GM12878 (cell line): ENCODE data around the gene ARAF. TPM values are rescaled to one million over a fixed set of nuclear protein-coding genes. Genes with fewer than 3 reads are reported as not detected.
A peak's percentile ranks its signal among the peaks of the same experiment; 100 is the strongest.

ENCODE experiments used
- ATAC-seq: fragments of 200-7000 bp; cut with Tn5 transposase; 3 replicates; pipeline ENCODE4 v1.9.1; 2020; ENCODE audit warnings: mild to moderate bottlenecking, moderate library complexity
- Bru-seq: library from RNA; stranded (reverse); fragments of 400-500 nt; gene quantifications from one replicate; lab custom pipeline; 2021; lab: Mats Ljungman, UMichigan
- BruChase-seq, 2 experiments: library from RNA; stranded (reverse); fragments of 400-500 nt; gene quantifications; one replicate each; lab custom pipeline; 2021; lab: Mats Ljungman, UMichigan
- BruUV-seq: library from RNA; stranded (reverse); fragments of 400-500 nt; replicated peaks from 2 replicates; lab custom pipeline; 2021; lab: Mats Ljungman, UMichigan
- CTCF ChIA-PET: fragments of 300-600 bp; sonication (Branson Sonifier 250); formaldehyde crosslinking; extraction: SDS; loops from one replicate; lab custom pipeline; 2021; ENCODE audit warnings: inconsistent platforms; lab: Yijun Ruan, JAX
- POLR2A ChIA-PET: fragments of 350-600 bp; formaldehyde crosslinking; extraction: SDS; loops from one replicate; lab custom pipeline; 2021; ENCODE audit warnings: inconsistent platforms; lab: Charles Lee
- RAD21 ChIA-PET: fragments of 300-600 bp; sonication (Branson Sonifier 250); formaldehyde crosslinking; loops from one replicate; lab custom pipeline; 2023; ENCODE audit warnings: antibody characterized with exemption; ENCODE audit not compliant: unreplicated experiment; lab: Charles Lee
- SMC1A ChIA-PET: fragments of 300-600 bp; sonication (Branson Sonifier 250); formaldehyde crosslinking; loops from one replicate; lab custom pipeline; 2023; ENCODE audit not compliant: unreplicated experiment, uncharacterized antibody; lab: Charles Lee
- DNase-seq: peaks from one replicate; pipeline ENCODE4 v3.0.0-alpha.2; 2011; ENCODE audit warnings: low read depth, low spot score
- FAIRE-seq: peaks from 3 replicates; lab custom pipeline; 2011; peaks lifted over from hg19 to GRCh38; lab: Jason Lieb, UNC
- H2AFZ ChIP-seq: 2 replicates; pipeline ENCODE4 v1.6.0; 2011; ENCODE audit warnings: low read depth, low read length, control low read depth; ENCODE audit not compliant: control insufficient read depth
- H3K27ac ChIP-seq: 2 replicates; pipeline ENCODE4 v1.5.1; 2011; ENCODE audit warnings: control low read depth; ENCODE audit not compliant: control insufficient read depth, insufficient read depth
- H3K27me3 ChIP-seq, 2 experiments: replicated peaks in 1 of 2; 2 replicates each; pipeline versions ENCODE4 v1.6.0 to v1.6.1; 2011; ENCODE audit warnings: low read length in 1 of 2; ENCODE audit not compliant: control insufficient read depth in 2 of 2, insufficient read depth in 2 of 2
- H3K36me3 ChIP-seq, 2 experiments: 2 replicates each; pipeline ENCODE4 v1.5.1; 2011; ENCODE audit warnings: low read length in 1 of 2; ENCODE audit not compliant: control insufficient read depth in 2 of 2, insufficient read depth in 2 of 2
- H3K4me1 ChIP-seq: 2 replicates; pipeline ENCODE4 v1.6.1; 2011; ENCODE audit warnings: mild to moderate bottlenecking, low read length, moderate library complexity, mixed read lengths; ENCODE audit not compliant: control insufficient read depth, insufficient read depth
- H3K4me2 ChIP-seq: 2 replicates; pipeline ENCODE4 v1.6.0; 2011; ENCODE audit warnings: control low read depth; ENCODE audit not compliant: control insufficient read depth, insufficient read depth
- H3K4me3 ChIP-seq: fragments of 200-600 bp; sonication (generic); 2 replicates; pipeline ENCODE4 v1.5.1; 2016
- H3K79me2 ChIP-seq: 2 replicates; pipeline ENCODE4 v1.6.0; 2011; ENCODE audit warnings: low read length; ENCODE audit not compliant: control insufficient read depth, insufficient read depth
- H3K9ac ChIP-seq: 2 replicates; pipeline ENCODE4 v1.8.0; 2011; ENCODE audit warnings: low read length, control low read depth, mixed read lengths; ENCODE audit not compliant: control insufficient read depth, insufficient read depth
- H3K9me3 ChIP-seq: replicated peaks from 3 replicates; pipeline ENCODE4 v1.5.1; 2011; ENCODE audit warnings: mild to moderate bottlenecking, low read length; ENCODE audit not compliant: control insufficient read depth, insufficient read depth
- H4K20me1 ChIP-seq: 2 replicates; pipeline ENCODE4 v1.6.0; 2011; ENCODE audit not compliant: control insufficient read depth, insufficient read depth
- CHD2 ChIP-seq: IDR thresholded peaks from 2 replicates; pipeline ENCODE4 v1.6.1; 2011; ENCODE audit warnings: low read depth, low read length, improper control_type of control experiment, borderline replicate concordance
- CREM ChIP-seq: IDR thresholded peaks from 2 replicates; pipeline ENCODE4 v1.6.1; 2014; ENCODE audit warnings: antibody characterized with exemption, low read depth
- MYB ChIP-seq: fragments of 150-350 bp; IDR thresholded peaks from 2 replicates; pipeline ENCODE4 v1.6.1; 2014; ENCODE audit warnings: mild to moderate bottlenecking, low read depth, low read length, borderline replicate concordance
- PBX3 ChIP-seq: IDR thresholded peaks from 2 replicates; pipeline ENCODE4 v1.6.1; 2011; ENCODE audit warnings: mild to moderate bottlenecking, low read depth, low read length, moderate library complexity; ENCODE audit not compliant: insufficient replicate concordance
- RAD21 ChIP-seq: IDR thresholded peaks from 2 replicates; pipeline ENCODE4 v1.6.1; 2011; ENCODE audit warnings: mild to moderate bottlenecking, low read depth, low read length, moderate library complexity; ENCODE audit not compliant: insufficient read depth
- SKIL ChIP-seq: fragments of 450-650 bp; IDR thresholded peaks from 2 replicates; pipeline ENCODE4 v1.6.1; 2017; ENCODE audit warnings: mild to moderate bottlenecking, low read depth, inconsistent platforms; ENCODE audit not compliant: poor library complexity, severe bottlenecking
- ZNF384 ChIP-seq: IDR thresholded peaks from 2 replicates; pipeline ENCODE4 v1.6.1; 2012; ENCODE audit warnings: low read depth, mild to moderate bottlenecking, low read length, improper control_type of control experiment, borderline replicate concordance
- WGBS: methylation state at CpG from one replicate; pipeline ENCODE4 v1.1.6; 2016; ENCODE audit warnings: low lambda C conversion rate; ENCODE audit not compliant: insufficient replicate concordance, insufficient coverage; ENCODE audit errors: missing lambda C conversion rate; 5-methylcytosine and 5-hydroxymethylcytosine counted together
- in situ Hi-C: fragments of 300-500 bp; cut with MboI; formaldehyde crosslinking; loops from 9 replicates; pipeline ENCODE4 v1.14.3; 2018; ENCODE audit warnings: mixed read lengths
- intact Hi-C: fragments of 100-400 bp; cut with micrococcal nuclease; formaldehyde crosslinking; loops from one replicate; pipeline ENCODE4 v1.14.2; 2022; ENCODE audit not compliant: unreplicated experiment
- long read RNA-seq, 2 experiments: library from polyadenylated mRNA; unstranded; transcript quantifications; one replicate each; pipeline ENCODE4 v2.0.0, GENCODE V29; 2019 to 2020
- polyA minus RNA-seq, 3 experiments: library from RNA; depleted of rRNA, polyadenylated mRNA; stranded (reverse); fragments of >200 nt; gene quantifications; 2 replicates each; pipeline ENCODE4 v1.2.3, GENCODE V29; 2011
- polyA plus RNA-seq, 11 experiments: library from polyadenylated mRNA; depleted of rRNA in 4 of 11; unstranded in 6 of 11; stranded (reverse) in 5 of 11; fragments of >200 nt; fragmentation: Nextera tagmentation in 4 of 11; fragmentation: Illumina TruSeq in 1 of 11; extraction: Ambion mirVana in 4 of 11; extraction: Trizol in 1 of 11; gene quantifications; 1 replicate in 1 of 11; 2 replicates in 10 of 11; pipeline versions ENCODE4 v1.2.1 to v1.2.3, GENCODE V29; 2011 to 2016; ENCODE audit warnings: inconsistent platforms in 2 of 11, missing spikeins in 2 of 11, low read depth in 1 of 11
- total RNA-seq, 4 experiments: library from RNA; depleted of rRNA in 3 of 4; stranded (reverse); fragments of >200 nt in 3 of 4; fragmentation: Illumina TruSeq in 1 of 4; extraction: Trizol in 1 of 4; gene quantifications; 2 replicates each; pipeline versions ENCODE4 v1.2.1 to v1.2.3, GENCODE V29; 2013 to 2021
- TF ChIP-seq, protein P1 (sequence below): fragments of 450-650 bp; IDR thresholded peaks from 2 replicates; pipeline ENCODE4 v1.6.1; 2014; ENCODE audit warnings: mild to moderate bottlenecking

The ARAF gene
- 26.6 and 27.5 TPM in 2 replicates for total RNA-seq (2013; cell fraction: nucleolus; rRNA removed)
- 22.2 and 25.2 TPM in 2 replicates for total RNA-seq (2014; rRNA removed)
- total RNA-seq (2014; rRNA removed; fragmentation: Illumina TruSeq; extraction: Trizol): 20.0 and 22.3 TPM in 2 replicates
- 58.3 and 60.2 TPM in 2 replicates for total RNA-seq (2021)
- polyA plus RNA-seq (2011; ENCODE audit: low read depth): 20.3 TPM
- 20.7 and 43.0 TPM in 2 replicates for polyA plus RNA-seq (2011; rRNA removed)
- 40.0 and 41.8 TPM in 2 replicates for polyA plus RNA-seq (2011; cell fraction: cytosol; rRNA removed)
- 102 and 103 TPM in 2 replicates for polyA plus RNA-seq (2011; cell fraction: nucleus; rRNA removed)
- 48.2 and 53.3 TPM in 2 replicates for polyA plus RNA-seq (2012)
- 26.3 and 35.2 TPM in 2 replicates for polyA plus RNA-seq (2014; fragmentation: Illumina TruSeq; extraction: Trizol)
- polyA plus RNA-seq (2014; fragmentation: Nextera tagmentation; extraction: Ambion mirVana): 10 to 100 TPM in 1 of 2 experiments, 1 to 10 TPM in 1; 5.0 to 13.3 TPM
- 43.8 and 55.4 TPM in 2 replicates for polyA plus RNA-seq (2014; rRNA removed)
- polyA plus RNA-seq (2016; fragmentation: Nextera tagmentation; extraction: Ambion mirVana): 10 to 100 TPM; 74.6 to 79.2 TPM
- polyA minus RNA-seq (2011; rRNA and poly(A)+ RNA removed): 48.6 and 50.8 TPM in 2 replicates
- polyA minus RNA-seq (2011; cell fraction: cytosol; rRNA and poly(A)+ RNA removed): 13.9 and 21.6 TPM in 2 replicates
- 24.3 and 37.5 TPM in 2 replicates for polyA minus RNA-seq (2011; cell fraction: nucleus; rRNA and poly(A)+ RNA removed)
- Bru-seq, nascent RNA: percentile 83 among the genes with signal in this experiment
- BruChase-seq, experiment 1, labeled RNA remaining after a 6-hour chase: percentile 88 among the genes with signal in this experiment
- BruChase-seq, experiment 2, labeled RNA remaining after a 2-hour chase: percentile 84 among the genes with signal in this experiment
- long read RNA-seq, experiment 1, transcript ARAF-203 (16 exons, 2,458 nt): major isoform, 29 of 34 reads
- long read RNA-seq, experiment 1, partial matches to known transcripts: 3 of 34 reads
- long read RNA-seq, experiment 1, other reads (novel, unspliced or antisense): 0 of 34 reads
- long read RNA-seq, experiment 2, partial matches to known transcripts: 4 of 7 reads
- long read RNA-seq, experiment 2, other reads (novel, unspliced or antisense): 0 of 7 reads

DNA sequence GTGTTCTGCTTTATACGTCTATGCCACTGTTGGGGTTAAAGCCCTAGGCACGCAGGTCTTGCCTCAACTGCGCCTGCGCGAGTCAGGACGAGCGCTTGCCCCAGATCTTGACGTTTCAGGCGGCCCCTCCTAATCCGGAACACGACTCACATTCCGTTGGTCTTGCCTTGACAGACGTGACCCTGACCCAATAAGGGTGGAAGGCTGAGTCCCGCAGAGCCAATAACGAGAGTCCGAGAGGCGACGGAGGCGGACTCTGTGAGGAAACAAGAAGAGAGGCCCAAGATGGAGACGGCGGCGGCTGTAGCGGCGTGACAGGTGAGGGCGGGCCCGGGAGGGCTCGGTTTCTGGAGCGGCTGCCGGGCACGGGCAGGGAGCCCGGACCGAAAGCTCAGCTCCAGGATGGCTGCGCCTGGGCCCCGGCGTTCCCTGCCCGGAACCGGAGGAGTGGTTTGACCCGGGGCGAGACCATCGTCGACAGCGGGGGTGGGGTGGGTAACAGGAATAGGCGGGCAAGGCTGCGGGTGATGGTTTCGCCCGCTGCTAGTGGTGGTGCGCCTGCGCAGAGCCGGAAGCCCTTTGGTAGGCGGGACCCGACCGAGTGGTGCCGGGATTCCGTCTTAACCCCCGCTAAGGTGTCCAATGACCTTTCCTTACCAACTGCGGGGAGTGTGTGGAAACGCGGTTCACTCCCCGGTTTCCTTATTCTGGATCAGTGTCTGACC is at the start of gene ARAF:
Gene ARAF (plus strand): TSS at position 272 of the 725 bp plus-strand sequence. CDS start 1,763 bp downstream, outside the sequence.
- POLR2A ChIA-PET: interaction anchor here (0.6 kb wide), 1 partner anchor 35 kb away, joined by 4 read pairs; no protein-coding TSS in a partner anchor
- TF ChIP-seq CREM (peak; percentile 21; the same call in 1 of the 2 replicates), ZNF384 (peak; percentile 24; the same call in 1 of the 2 replicates), PBX3 (peak; percentile 97), SKIL (no peak), RAD21 (no peak), MYB (0 out of 2 replicates have a peak, but pooled peaks have one; percentile 51), CHD2 (peak; percentile 85; the same call in 1 of the 2 replicates)
- TF ChIP-seq, protein P1, sequence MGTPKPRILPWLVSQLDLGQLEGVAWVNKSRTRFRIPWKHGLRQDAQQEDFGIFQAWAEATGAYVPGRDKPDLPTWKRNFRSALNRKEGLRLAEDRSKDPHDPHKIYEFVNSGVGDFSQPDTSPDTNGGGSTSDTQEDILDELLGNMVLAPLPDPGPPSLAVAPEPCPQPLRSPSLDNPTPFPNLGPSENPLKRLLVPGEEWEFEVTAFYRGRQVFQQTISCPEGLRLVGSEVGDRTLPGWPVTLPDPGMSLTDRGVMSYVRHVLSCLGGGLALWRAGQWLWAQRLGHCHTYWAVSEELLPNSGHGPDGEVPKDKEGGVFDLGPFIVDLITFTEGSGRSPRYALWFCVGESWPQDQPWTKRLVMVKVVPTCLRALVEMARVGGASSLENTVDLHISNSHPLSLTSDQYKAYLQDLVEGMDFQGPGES: peak; percentile 83

More for the DNA sequence above, at the start of gene ARAF:
- peak within 1 kb of the TSS; percentile 63 for H3K27ac ChIP-seq
- H3K4me1 ChIP-seq: no peaks in the 10 kb centered on the region; the same call in 1 of the 2 replicates
- DNase-seq (peak; percentile 95), ATAC-seq (peak; percentile 92), FAIRE-seq (peak; percentile 95)
- intact Hi-C loops (loop anchor here (2.0 to 5.0 kb wide), 4 partner anchors 90 to 466 kb away; partner anchors contain the start of genes ELK1 and ZNF81), in situ Hi-C loops (loop anchor here (10.0 kb wide), 2 partner anchors 84 to 464 kb away; no protein-coding TSS in a partner anchor)
- peaks cover 0 to 4% of the 10 kb centered on the region in 2 experiments; a peak in 1 of 4 replicates for H3K36me3 ChIP-seq
- BruUV-seq: TSS peak; percentile 70
- H3K9me3 ChIP-seq: no peaks in the 10 kb centered on the region
- ChIA-PET SMC1A (interaction anchor here (1.2 to 2.0 kb wide), 3 partner anchors 67 to 89 kb away, joined by 3 to 4 read pairs (median 3); partner anchors contain the start of gene ELK1), CTCF (interaction anchor here (0.6 kb wide), 1 partner anchor 84 kb away, joined by 3 read pairs; no protein-coding TSS in a partner anchor), RAD21 (interaction anchor here (1.2 kb wide), 1 partner anchor 87 kb away, joined by 4 read pairs; no protein-coding TSS in a partner anchor)
- no peaks in the 10 kb centered on the region for H3K27me3 ChIP-seq
- peak within 1 kb of the TSS; percentile 57 for H2AFZ ChIP-seq
- WGBS: 36% methylated on average over 54 of the region's 59 CpGs
- peak within 1 kb of the TSS; percentile 70 for H3K4me3 ChIP-seq
- peak within 1 kb of the TSS; percentile 61 for H3K4me2 ChIP-seq
- peak within 1 kb of the TSS; percentile 57 for H3K9ac ChIP-seq
- H3K79me2 ChIP-seq: peaks cover 22% of the 10 kb centered on the region
- no peaks in the 10 kb centered on the region for H4K20me1 ChIP-seq
